Ishikawa (cell line): Measurements from ENCODE around the gene UBL5.
A peak's percentile ranks its signal among the peaks of the same experiment; 100 is the strongest.

Source experiments
- CEBPB ChIP-seq: IDR thresholded peaks from 2 replicates; pipeline ENCODE4 v1.6.1; 2012
- CREB1 ChIP-seq: IDR thresholded peaks from 2 replicates; pipeline ENCODE4 v1.6.1; 2012; ENCODE audit warnings: low read depth
- EGR1 ChIP-seq: IDR thresholded peaks from 2 replicates; pipeline ENCODE4 v1.6.1; 2012
- EP300 ChIP-seq: IDR thresholded peaks from 2 replicates; pipeline ENCODE4 v1.6.1; 2012; ENCODE audit warnings: borderline replicate concordance
- FOXM1 ChIP-seq: IDR thresholded peaks from 2 replicates; pipeline ENCODE4 v1.6.1; 2012; ENCODE audit warnings: low read depth, borderline replicate concordance
- NFIC ChIP-seq: IDR thresholded peaks from 2 replicates; pipeline ENCODE4 v1.6.1; 2012
- RAD21 ChIP-seq: IDR thresholded peaks from 2 replicates; pipeline ENCODE4 v1.6.1; 2012; ENCODE audit warnings: low read depth
- TAF1 ChIP-seq: IDR thresholded peaks from 2 replicates; pipeline ENCODE4 v1.6.1; 2012; ENCODE audit warnings: low read depth, mild to moderate bottlenecking
- TCF12 ChIP-seq: IDR thresholded peaks from 2 replicates; pipeline ENCODE4 v1.6.1; 2012; ENCODE audit warnings: low read depth
- TEAD4 ChIP-seq: IDR thresholded peaks from 2 replicates; pipeline ENCODE4 v1.6.1; 2012
- YY1 ChIP-seq: IDR thresholded peaks from 2 replicates; pipeline ENCODE4 v1.6.1; 2012; ENCODE audit warnings: low read depth
- ZBTB7A ChIP-seq: IDR thresholded peaks from 2 replicates; pipeline ENCODE4 v1.6.1; 2012; ENCODE audit warnings: low read depth
- TF ChIP-seq, protein P1 (sequence below): IDR thresholded peaks from 2 replicates; pipeline ENCODE4 v1.6.1; 2012
- TF ChIP-seq, protein P2 (sequence below): IDR thresholded peaks from 2 replicates; pipeline ENCODE4 v1.6.1; 2012
- TF ChIP-seq, protein P3 (sequence below): IDR thresholded peaks from 2 replicates; pipeline ENCODE4 v1.6.1; 2012; ENCODE audit warnings: low read depth, mild to moderate bottlenecking

UBL5 gene

DNA sequence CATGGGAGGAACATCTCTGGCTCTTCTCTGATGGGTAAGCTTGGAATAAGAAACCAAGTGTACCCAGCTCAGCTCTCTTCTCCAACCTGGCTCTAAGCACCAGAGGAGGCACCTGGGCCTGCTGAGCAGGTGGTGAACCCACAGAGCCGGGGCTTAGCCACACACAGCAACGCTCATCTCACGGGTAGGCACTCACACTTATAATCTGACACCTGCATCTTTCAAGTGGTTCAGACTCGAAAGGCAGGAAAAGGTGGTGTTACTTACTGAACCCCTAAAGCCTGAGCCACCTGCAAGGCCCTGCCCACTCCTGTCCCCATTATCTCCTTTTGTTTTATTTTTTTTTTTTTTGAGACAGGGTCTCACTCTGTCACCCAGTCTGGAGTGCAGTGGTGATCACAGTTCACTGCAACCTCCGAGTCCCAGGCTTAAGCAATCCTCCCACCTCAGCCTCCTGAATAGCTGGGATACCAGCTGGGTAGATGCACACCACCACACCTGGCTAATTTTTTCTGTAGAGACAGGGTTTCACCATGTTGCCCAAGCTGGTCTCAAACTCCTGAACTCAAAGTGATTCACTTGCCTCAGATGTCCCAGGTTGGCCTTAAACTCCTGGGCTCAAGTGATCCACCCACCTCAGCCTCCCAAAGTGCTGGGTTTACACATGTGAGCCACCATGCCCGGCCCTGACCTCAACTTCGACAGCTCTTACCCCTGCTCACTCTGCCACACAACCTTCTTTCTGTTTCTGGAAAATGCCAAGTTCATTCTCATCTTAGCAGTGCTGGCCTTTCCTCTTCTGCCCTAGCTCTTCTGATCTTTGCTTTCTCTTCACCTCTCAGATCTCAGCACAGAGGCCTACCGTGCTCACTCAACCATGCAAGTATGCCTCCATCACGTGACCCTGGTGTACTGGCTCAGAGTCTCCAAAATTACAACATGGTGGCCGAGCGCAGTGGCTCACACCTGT is 18.6 kb upstream of the UBL5 start:
- TF ChIP-seq, protein P1, sequence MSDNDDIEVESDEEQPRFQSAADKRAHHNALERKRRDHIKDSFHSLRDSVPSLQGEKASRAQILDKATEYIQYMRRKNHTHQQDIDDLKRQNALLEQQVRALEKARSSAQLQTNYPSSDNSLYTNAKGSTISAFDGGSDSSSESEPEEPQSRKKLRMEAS = no peak
- TF ChIP-seq, protein P2, sequence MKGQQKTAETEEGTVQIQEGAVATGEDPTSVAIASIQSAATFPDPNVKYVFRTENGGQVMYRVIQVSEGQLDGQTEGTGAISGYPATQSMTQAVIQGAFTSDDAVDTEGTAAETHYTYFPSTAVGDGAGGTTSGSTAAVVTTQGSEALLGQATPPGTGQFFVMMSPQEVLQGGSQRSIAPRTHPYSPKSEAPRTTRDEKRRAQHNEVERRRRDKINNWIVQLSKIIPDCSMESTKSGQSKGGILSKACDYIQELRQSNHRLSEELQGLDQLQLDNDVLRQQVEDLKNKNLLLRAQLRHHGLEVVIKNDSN = peak; percentile 65

DNA sequence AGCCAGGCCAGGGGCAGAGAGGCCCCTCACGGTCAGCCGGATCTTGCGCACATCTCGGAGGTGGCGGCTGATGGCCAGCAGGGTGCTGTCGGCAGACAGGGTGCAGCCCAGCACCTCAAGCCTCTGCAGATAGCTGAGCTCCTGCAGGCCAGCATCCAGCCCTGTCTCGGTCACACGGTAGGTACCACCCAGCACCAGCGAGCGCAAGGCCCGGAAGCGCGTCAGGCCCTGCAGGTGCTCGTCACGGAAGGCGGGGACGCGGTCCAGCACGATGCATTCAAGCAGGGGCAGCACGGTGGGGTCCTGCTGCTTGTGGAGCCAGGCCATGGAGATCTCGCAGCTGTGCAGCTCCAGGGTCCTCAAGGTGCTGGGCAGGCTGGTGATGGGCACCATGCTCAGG is 16.6 kb upstream of the UBL5 start:
- TF ChIP-seq EP300 (no peak), NFIC (no peak)

DNA sequence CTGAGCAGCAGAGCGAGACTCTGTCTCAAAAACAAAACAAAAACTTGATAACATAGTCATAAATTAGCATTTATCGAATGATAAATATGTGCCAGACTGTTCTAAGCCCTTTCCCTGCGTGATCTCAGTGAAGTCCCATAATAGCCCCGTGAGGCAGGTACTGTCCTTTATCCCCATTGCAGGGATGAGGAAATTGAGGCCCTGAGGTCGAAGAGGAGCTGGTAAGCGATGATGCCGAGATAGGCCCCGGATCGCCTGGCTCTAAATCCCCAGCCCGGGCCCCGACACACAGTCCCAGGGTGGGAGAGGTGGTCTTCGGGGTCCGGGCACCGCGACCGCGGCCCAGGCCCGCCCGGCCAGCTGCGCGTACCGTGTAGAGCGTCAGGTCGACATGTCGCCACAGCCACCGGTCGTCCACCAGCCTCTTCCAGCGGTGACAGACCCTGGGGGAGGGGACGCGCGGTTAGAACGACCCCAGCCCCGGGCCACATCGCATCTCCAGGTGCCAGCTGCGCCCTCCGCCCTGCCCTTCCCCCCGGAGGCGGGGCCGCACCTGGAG is 9.5 kb upstream of the UBL5 start:
- TF ChIP-seq, protein P2 = no peak

DNA sequence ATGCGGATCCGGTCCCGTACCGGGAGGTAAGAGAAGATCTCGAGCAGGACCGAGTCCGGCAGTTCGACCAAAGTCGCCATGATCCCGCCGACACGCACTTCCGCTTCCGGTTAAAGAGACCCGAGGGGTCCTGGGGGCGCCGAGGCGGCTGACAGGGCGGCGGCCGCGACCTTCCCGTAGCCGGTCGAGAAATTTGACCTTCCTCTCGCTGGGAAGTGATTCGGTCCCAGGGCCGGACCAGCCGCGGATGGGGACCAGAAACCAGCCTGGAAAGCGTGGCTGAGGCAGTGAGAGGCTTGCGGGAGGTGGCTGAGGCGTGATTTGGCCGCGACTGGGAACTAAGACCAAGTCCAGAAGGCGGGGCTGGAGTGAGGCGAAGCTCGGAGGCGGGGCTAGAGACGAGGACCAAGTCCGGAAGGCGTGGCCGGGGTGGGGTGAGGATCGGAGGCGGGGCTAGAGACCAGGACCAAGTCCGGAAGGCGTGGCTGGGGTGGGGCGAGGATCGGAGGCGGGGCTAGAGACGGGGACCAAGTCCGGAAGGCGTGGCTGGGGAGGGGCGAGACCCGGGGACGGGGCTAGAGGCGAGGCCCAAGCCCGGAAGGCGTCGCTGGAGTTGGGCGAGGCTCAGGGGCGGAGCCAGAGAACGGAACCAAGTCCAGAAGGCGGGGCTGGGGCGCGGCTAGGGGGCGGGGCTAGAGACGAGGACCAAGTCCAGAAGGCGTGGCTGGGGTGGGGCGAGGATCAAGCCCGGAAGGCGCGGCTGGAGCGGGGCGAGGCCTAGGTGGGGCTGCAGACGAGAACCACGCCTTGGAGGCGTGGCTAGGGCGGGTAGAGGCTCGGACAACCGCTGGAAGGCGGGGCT is 8.8 kb upstream of the UBL5 start, which contains the start of gene FBXL12:
Gene FBXL12, minus strand, starts transcription at position 346 of the 862 bp plus-strand sequence. Its CDS starts 266 bp downstream, at position 80.
- TF ChIP-seq YY1 (peak; percentile 92), TCF12 (peak; percentile 72), EGR1 (0 out of 2 replicates have a peak, but pooled peaks have one; percentile 19), NFIC (peak; percentile 40; the same call in 1 of the 2 replicates), TEAD4 (no peak), CEBPB (no peak; the same call in 1 of the 2 replicates), ZBTB7A (peak; percentile 98), CREB1 (peak; percentile 39; the same call in 1 of the 2 replicates), RAD21 (no peak), FOXM1 (no peak), TAF1 (peak; percentile 88), EP300 (no peak)
- TF ChIP-seq, protein P1 = peak; percentile 54
- TF ChIP-seq, protein P3, sequence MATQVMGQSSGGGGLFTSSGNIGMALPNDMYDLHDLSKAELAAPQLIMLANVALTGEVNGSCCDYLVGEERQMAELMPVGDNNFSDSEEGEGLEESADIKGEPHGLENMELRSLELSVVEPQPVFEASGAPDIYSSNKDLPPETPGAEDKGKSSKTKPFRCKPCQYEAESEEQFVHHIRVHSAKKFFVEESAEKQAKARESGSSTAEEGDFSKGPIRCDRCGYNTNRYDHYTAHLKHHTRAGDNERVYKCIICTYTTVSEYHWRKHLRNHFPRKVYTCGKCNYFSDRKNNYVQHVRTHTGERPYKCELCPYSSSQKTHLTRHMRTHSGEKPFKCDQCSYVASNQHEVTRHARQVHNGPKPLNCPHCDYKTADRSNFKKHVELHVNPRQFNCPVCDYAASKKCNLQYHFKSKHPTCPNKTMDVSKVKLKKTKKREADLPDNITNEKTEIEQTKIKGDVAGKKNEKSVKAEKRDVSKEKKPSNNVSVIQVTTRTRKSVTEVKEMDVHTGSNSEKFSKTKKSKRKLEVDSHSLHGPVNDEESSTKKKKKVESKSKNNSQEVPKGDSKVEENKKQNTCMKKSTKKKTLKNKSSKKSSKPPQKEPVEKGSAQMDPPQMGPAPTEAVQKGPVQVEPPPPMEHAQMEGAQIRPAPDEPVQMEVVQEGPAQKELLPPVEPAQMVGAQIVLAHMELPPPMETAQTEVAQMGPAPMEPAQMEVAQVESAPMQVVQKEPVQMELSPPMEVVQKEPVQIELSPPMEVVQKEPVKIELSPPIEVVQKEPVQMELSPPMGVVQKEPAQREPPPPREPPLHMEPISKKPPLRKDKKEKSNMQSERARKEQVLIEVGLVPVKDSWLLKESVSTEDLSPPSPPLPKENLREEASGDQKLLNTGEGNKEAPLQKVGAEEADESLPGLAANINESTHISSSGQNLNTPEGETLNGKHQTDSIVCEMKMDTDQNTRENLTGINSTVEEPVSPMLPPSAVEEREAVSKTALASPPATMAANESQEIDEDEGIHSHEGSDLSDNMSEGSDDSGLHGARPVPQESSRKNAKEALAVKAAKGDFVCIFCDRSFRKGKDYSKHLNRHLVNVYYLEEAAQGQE = no peak
- TF ChIP-seq, protein P2 = no peak

DNA sequence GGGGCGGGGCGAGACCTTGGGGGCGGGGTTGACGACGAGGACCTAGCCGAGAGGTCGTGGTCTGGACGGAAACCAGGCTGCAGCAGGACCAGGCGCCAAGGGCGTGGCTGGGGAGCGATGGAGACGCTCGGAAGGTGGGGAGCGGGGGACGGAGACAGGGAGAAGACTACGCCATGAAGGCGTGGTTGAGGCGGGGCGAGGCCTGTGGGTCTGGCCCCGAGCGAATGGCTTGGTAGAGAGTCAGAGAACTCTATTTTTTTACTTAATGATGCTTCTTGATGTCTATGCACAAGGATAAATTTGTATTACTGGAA is 8.2 kb upstream of the UBL5 start:
- no peak for TF ChIP-seq TCF12
- TF ChIP-seq, protein P1 = peak; percentile 42; the same call in 1 of the 2 replicates

DNA sequence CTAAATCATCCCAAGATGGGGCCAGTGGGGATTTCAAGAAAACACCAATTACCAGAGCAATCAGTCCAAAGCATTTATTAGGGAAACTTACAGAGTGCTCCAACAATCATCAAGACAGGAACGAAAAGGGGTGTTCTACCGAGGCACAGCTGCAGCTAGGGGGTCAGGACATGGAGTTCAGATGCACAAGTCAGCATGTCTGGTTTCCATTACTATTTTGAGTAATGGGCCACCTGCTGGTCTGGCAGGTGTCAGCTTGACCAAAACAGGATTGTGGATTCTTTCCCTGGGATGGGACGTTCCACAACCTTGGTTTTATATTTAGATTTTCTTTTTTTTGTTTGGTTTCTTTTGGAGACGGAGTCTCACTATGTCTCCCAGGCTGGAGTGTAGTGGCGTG is 3.9 kb upstream of the UBL5 start:
- TF ChIP-seq YY1 = no peak
- TF ChIP-seq FOXM1 = no peak
- TF ChIP-seq NFIC = no peak
- no peak for TF ChIP-seq TCF12
- TF ChIP-seq TEAD4 = no peak
- no peak for TF ChIP-seq ZBTB7A
- TF ChIP-seq, protein P2 = no peak

DNA sequence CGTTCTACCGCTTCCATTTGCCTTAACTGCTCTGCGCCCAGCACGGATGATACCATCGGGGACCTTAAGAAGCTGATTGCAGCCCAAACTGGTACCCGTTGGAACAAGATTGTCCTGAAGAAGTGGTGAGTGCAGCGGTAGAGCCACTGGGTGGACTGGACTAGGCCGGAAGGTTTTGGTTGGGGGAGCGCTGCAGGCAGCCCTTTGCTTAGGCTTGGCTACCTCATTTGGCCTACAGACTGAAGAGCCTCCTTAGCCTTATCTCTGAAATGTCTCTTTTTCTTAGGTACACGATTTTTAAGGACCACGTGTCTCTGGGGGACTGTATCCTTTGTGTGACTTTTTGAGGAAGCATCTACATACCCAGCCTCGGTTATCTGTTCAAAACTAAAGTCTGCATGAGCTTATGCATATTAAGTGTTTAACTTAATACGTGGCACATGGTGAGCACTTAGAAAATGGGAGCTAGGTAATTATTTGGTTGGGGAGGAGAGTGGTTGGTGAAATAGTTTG is 889 bp downstream of the UBL5 start:
- TF ChIP-seq EP300 (no peak), CREB1 (no peak), TAF1 (no peak), CEBPB (no peak), TEAD4 (no peak), FOXM1 (no peak), TCF12 (no peak), ZBTB7A (no peak), RAD21 (no peak), EGR1 (no peak)
- TF ChIP-seq, protein P3 = no peak
- TF ChIP-seq, protein P2 = no peak
- TF ChIP-seq, protein P1 = no peak
